Measurements from ENCODE around the gene TDP2.
"Not testable (repeated sequence)": the region's sequence is repeated elsewhere in the genome, so short reads cannot be mapped to it uniquely, and the experiment has no call there.

TDP2 gene

DNA sequence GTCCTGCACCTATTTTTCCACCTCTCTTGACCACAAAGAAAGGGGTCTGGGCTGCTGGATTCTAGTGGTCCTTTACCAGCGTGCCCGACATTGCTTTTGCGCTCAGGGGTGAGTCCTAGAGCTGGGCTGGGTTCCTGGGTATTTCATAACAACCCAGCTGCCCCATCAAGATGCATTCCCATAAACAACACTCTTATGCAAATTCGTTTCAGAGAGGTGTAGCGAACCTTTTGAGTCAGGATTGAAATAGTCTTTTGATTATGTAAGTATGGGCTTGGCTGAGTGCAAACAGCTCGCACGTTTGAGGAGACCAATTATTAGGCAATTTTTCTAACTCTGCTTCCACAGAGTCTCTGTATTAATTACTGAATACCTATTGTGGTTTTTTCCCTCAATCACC is 13.9 kb upstream of the TDP2 start:
- DNase-seq (ENCODE audit: low read depth): no peak

DNA sequence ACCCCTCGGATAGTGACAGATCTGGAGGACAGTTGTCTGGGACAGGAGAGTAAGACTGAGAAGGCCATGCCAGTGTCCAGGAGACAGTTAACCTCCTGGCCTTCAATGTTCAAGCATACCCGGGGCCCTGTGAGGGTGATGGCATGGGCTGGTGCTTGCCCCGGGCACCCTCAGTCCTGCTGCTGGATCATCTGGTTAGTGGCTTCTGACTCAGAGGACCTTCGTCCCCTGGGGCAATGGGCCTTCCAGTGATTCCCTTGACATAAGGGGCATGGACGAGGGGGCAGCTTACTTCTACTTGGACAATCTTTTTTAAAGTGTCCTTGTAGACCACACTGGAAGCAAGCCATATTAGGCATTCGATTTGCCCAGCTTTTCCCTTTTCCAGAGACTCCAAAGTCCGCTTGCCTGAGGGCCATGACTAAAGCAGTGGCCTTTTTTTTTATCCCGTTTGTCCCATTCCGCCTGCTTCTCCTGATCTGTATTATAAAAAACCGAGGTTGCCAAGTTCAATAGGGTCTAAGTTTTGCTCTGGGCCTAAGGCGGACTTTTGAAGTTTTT is 12.2 kb upstream of the TDP2 start:
- not testable (repeated sequence) for DNase-seq (ENCODE audit: low read depth)

DNA sequence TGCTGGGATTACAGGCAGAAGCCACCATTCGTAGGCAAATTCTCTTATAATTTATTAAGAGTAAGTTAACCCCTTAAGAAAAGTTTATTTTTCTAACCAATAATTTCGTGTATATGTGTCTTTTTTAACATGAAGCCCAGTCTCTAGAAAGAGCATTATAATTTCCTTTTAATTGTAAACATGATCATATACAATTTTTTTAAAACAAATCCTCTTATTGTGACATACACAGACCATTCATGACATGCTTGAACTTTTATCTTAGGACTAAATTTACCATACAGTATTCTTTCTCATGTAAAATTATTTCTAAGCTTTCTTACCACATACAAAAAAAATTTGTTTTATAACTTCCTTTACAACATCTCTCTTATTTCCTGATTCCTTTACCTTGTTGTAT is 6.9 kb upstream of the TDP2 start:
- DNase-seq (ENCODE audit: low read depth): no peak

DNA sequence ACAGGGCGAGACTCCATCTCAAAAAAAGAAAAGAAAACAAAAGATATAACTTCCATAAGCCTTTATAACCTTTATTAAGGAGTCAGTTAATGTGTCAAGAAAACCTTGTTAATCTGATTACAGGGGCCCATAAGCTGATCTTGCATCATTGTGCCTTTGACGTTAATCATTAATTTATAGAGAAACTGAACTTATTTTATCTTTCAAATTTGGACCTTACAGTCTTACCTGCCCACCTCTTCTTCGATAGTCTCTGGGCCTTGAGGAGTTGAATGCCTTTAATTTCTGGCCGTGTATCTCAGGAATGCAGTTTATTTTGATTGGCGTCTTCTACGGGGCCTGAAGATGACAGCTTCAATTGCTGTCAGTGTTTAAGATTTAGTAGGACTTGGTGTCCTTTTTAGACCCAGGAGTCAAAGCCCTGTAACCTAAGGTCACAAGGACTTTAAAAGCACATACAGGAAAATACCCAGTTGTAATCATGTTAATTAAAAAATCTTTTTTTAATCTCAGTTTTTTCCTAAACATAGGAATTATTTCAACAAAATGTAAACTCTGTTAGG is 6.0 kb upstream of the TDP2 start:
- no peak for DNase-seq (ENCODE audit: low read depth)

DNA sequence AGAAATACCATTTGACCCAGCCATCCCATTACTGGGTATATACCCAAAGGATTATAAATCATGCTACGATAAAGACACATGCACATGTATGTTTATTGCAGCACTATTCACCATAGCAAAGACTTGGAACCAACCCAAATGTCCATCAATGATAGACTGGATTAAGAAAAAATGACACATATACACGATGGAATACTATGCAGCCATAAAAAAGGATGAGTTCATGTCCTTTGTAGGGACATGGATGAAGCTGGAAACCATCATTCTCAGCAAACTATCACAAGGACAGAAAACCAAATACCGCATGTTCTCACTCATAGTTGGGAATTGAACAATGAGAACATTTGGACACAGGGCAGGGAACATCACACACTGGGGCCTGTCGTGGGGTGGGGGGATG is 4.4 kb upstream of the TDP2 start:
- DNase-seq (ENCODE audit: low read depth): not testable (repeated sequence)

DNA sequence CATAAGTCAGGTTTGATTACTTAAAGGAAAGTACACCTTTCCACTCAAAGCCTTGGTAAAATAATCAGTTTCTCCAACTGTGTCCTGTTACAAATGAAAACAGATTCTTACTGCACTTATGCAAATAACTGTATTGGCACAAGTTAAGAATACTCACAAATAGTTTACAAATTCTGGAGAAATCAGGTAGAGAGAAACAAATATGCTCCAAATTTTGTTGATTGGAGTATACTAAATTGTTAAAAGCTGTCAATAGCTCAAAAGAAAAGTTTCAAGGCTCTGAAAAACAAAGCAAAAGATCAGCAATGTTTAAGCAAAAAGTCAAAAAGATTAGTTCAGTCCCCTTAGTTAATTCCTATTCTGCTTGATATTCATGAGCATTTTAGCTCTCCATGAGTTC is 3.8 kb upstream of the TDP2 start:
- not testable (repeated sequence) for DNase-seq (ENCODE audit: low read depth)

DNA sequence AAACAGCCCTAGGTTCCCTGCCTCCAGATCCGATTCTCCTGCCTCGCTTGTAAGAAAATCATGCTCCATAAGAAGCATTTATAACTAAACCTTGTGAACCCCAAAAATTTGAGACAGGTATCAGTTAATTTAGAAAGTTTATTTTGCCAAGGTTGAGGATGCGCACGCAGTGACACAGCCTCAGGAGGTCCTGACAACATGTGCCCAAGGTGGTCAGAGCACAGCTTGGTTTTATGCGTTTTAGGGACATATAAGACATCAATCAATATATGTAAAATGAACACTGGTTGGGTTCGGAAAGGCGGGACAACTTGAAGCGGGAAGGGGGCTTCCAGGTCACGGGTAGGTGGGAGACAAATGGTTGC is 2.3 kb upstream of the TDP2 start:
- no peak for DNase-seq (ENCODE audit: low read depth)

DNA sequence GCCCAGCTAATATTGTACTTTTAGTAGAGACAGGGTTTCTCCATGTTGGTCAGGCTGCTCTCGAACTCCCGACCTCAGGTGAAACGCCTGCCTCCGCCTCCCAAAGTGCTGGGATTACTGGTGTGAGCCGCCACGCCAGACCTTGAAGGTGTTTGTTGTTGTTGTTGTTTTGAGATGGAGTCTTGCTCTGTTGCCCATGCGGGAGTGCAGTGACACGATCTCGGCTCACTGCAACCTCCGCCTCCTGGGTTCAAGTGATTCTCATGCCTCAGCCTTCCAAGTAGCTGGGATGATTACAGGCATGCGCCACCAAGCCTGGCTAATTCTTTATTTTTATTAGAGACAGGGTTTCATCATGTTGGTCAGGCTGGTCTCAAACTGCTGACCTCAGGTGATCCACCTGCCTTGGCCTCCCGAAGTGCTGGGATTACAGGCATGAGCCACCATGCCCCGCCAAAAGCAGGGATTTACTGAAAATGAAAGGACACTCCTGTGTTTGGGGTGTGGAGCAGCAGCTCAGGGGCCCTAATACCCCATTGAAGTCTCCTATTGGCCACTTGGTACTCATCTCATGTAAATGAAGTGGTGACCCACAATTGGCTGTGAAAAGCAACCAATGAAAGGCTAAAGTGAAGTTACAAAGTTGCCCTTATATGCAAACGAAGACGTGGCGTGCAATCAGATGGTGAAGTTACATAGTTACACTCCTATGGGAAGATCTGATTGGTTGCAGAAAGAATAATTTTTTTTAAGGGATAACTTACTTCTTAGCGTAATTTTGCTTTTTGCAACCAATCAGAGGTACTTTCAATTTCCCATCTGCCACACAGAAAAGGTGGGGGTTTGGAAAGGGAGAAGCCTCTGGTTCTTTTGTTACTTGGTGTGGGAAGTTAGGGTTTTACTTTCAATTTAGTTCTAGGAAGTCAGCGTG is 1.6 kb upstream of the TDP2 start:
- not testable (repeated sequence) for DNase-seq (ENCODE audit: low read depth)

DNA sequence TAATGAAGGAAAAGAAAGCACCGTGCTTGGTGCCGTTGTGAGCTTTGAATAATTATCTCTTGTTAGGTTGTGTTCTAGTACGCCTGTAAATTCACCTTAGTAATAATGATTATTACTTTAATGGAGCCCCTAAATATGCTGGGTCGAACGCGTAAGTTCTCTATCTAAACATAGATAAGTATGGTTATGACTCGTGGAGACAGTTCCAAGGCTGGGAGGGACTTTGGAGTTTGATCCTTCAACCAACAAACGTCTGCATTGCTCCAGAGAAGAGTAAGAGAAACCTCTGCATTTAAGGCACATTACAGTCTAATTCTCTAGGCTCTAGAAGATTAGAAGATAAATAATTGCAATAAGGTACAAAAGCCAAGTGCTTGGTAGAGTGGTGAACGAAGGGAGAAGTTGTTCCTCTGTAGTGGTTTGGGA is 692 bp upstream of the TDP2 start:
- DNase-seq (ENCODE audit: low read depth): no peak

DNA sequence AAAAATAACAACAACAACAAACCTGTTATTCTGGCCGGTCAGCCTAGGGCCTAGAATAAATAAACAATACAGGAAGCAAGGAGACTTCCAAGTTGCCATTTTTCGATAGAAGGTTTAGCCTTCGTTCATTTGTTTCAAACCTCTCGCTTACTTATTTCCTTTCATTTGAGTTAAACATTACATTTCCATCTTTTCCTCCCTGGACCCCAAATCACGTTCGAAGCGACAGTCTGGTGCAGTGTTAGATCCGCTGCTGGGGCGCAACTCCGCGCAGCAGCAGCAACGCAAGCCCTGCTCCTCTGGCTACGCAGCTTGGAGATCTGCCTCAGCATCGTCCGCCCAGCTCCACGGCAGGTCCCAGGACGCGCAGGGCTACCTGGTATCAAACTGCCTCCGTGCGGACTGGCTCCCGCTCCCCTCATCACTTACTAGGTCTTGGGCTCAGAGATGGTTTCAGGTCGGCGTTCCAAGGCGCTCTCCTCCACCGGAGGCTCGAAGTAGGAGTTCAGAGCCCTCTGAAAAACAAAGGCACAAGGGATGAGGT is 530 bp downstream of the TDP2 start:
- DNase-seq (ENCODE audit: low read depth): peak; percentile 19

DNA sequence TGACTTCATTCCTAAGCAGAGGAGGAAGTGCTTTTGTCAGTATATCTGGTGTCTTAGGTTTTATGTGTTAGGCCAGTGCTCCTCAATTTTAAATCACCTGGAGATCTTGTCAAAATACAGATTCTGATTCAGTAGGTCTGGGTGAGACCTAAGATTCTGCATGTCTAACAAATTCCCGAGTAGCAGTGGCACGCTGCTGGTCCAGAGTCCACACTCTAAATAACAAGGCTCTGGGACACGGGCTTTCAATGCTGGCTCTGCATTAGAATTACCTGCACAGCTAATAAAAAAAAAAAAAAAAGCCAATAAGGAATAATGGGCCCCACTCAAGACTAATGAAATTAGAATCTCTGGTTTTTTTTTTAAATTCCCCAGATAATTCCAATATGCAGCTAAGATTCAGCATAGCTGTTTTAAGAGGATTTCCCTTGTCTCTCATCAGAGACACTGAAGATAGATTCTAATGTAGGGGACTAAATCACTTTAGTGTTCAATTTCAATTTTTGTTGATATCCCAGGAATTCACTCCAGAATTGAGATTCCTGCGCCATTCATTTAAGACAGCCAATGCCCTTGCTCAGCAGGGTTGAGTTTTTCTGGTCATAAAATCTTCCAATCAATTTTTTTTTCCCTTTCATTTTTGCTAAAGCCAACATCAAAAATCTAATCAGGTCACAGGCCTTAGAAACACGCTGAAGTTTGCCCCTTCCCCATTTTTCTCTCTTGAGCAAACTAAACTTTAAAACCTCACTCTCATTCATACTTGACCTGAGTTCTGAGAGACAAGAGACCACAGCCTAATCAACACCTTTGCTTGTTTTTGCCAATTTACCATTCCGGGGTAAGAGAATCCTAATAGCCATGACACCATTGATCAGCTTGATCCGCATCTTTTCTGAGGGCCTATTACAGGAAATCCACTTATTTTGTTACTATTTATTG is 2.4 kb downstream of the TDP2 start:
- no peak for DNase-seq (ENCODE audit: low read depth)

DNA sequence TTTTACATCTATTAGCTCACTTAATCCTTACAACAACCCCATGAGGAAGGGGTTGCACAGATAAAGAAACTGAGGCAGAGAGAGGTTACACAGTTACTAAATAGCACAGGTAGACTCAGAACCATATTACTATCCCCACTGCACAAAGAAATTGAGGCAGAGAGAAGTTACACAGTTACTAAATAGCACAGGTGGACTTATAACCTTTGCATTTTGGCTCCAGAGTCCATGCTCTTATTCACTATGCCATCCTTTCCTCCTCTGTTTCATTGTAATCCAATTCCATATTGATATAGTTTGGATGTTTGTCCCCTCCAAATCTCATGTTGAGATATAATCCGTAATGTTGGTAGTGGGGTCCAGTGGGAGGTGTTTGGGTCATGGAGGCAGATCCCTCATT is 3.5 kb downstream of the TDP2 start:
- no peak for DNase-seq (ENCODE audit: low read depth)

DNA sequence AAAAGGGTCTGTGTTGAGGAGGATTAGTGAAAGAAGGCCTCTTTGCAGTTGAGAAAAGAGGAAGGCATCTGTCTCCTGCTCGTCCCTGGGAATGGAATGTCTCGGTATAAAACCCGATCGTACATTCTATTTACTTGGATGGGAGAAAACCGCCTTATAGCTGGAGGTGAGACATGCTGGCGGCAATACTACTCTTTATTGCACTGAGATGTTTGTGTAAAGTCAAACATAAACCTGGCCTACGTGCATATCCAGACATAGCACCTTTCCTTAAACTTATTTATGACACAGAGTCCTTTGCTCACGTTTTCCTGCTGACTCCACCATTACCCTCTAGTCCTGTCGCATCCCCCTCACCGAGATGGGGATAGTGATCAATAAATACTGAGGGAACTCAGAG is 4.5 kb downstream of the TDP2 start:
- no peak for DNase-seq (ENCODE audit: low read depth)

DNA sequence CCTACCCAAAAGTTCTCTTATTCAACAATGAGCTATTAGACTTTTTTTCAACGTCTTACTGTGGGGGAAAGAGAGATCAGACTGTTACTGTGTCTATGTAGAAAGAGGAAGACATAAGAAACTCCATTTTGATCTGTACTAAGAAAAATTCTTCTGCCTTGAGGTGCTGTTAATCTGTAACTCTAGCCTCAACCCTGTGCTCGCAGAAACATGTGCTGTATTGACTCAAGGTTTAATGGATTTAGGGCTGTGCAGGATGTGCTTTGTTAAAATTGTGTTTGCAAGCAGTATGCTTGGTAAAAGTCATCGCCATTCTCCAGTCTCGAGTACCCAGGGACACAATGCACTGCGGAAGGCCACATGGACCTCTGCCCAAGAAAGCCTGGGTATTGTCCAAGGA is 4.9 kb downstream of the TDP2 start:
- not testable (repeated sequence) for DNase-seq (ENCODE audit: low read depth)

DNA sequence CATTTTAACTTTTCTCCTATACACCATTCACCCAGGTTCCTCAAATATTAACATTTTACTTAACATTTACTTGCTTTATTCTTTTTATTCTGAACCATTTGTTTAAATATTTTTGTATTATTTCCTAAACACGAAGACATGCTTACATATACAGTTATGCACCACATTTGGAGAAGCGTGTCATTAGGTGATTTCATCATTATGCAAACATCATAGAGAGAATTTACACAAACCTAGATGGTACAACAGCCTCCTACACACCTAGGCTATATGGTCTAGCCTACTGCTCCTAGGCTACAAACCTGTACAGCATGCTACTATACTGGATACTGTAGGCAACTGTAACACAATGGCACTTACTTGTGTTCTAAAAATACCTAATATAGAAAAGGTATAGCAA is 6.6 kb downstream of the TDP2 start:
- DNase-seq (ENCODE audit: low read depth): no peak

DNA sequence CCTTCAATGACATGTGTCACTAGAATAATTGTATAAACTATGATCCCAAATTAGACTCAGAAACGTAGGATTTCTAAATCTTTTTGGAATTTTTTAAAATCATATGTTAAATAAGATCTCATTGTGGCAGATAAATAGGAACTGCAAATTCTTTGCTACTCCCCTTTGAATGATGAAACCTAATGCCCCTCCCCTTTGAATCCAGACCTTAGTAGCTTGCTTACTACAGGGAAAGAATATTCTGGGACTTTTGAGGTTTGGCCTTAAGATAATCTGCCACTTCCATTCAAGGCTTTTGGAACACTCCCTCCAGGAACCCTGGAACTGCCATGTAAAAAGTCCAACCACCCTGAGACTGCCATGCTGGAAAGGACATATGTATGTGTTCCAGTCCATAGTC is 7.1 kb downstream of the TDP2 start:
- no peak for DNase-seq (ENCODE audit: low read depth)

DNA sequence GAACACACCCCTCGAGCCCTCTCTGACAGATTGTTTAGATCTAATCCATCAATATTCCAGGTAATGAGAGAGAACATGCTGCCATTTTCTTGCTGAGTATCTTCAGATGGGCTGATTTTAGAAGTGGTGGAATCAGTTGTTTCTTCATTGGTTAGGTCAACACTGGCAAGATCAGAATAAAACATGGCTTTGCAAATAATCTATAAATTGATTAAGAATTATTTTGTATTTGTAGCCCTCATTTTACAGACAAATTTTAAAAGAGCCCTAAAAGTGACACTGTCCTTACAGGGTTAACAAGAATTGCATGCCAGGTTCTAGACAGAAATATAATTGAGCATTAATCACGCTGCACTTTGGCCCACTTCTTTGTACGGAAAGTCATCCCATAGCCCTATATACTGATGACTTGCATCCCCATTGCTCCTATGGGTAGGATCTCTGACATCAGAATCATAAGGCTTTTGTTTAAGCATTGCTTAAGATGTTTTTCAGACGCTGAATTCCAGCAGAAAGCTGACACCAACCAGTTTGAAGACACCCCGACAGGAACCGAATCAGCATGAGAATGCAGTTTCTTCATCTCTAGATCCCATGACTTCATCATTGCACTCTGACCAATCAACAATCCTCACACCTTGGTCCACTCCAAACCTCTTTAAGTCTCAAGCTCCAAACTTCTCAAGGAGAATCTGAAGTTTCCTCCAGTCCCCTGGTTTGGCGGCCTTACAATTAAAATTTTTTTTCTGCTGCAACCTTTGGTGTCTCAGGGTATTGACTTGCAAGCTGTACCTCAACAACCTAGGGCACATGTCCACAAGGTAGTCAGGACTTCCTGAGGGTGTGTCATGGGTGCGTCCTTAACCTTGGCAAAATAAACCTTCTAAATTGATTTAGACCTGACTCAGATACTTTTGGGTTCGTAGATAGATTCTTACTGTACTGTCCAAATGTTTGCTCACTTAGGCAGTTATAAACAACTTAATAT is 7.8 kb downstream of the TDP2 start:
- DNase-seq (ENCODE audit: low read depth): no peak

DNA sequence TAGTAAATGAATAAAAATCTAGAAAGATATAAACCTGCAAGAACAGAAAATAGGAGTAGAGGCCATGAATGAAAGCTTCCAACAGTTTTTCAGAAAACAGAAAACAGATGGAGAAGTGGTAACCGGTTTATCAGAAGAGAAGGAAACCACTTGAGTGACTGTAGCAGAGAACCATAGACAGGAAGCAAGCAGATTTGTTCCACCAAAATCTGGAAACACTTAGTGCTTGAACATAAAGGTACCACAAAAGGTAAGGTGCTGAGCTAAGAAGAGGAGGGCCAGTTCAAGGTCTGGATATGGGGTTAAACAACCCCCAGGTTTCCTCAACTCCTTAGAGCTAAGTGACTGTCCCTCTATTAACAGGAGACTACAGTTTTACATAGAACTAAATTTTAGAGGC is 11.5 kb downstream of the TDP2 start:
- no peak for DNase-seq (ENCODE audit: low read depth)

DNA sequence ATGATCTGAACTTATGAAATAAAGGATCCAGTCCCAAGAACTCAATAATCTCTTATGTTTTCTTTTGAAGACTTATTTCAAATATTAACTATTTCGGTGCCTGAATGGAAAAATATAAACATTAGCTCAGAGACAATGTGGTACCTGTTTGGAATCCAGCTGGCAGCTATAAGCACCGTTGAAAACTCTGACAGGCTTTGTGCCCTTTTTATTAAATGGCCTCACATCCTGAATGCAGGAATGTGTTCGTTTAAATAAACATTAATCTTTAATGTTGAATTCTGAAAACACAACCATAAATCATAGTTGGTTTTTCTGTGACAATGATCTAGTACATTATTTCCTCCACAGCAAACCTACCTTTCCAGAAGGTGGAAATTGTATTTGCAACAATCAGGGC is 16.3 kb downstream of the TDP2 start:
- DNase-seq (ENCODE audit: low read depth): no peak

DNA sequence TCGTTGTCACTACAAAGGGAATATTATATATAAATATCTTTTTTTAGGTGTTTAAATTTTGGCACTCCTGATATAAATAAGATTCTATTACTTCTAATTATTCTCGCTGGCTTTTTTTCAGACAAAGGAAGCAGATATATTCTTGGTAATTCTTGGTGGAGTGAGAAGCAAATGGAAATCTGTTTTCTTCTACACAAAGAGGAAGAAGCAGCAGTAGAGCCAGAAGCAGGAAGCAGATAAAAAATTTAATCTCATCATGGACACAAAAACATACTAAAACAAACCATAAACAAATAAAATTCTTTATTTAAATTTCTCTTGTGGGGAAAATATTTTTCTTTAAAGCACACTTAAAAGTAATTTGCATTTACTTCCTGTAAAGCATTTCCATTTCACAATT is 17.0 kb downstream of the TDP2 start:
- DNase-seq (ENCODE audit: low read depth): no peak

DNA sequence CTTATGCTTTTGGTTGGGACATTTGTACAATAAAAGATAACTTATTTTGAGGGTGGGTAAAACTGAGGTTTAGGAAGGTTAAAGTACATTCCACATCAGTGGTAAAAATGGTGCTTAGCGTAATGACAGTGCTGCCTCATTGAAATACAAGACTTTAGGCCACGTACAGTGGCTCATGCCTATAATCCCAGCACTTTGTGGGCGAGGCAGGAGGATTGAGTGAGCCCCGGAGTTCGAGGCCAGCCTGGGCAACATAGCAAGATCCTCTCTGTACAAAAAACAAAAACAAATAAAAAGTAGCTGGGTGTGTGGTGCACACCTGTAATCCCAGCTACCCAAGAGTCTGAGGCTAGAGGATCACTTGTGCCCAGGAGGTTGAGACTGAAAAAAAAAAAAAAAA is 18.4 kb downstream of the TDP2 start:
- no peak for DNase-seq (ENCODE audit: low read depth)

All from stimulated activated CD8-positive, alpha-beta memory T cell treated with anti-CD3 and anti-CD28 coated beads, Interleukin-4, amount 100 ng/mL, for 24 hours (primary cell).